ENCODE results near the gene DLG2. TPM values are rescaled to one million over a fixed set of nuclear protein-coding genes. Genes with fewer than 3 reads are reported as not detected.

DLG2 gene
- polyA plus RNA-seq, 6 donors from 2014 or later, result 0.93 to 2.4 (median 1.3) TPM

DNA sequence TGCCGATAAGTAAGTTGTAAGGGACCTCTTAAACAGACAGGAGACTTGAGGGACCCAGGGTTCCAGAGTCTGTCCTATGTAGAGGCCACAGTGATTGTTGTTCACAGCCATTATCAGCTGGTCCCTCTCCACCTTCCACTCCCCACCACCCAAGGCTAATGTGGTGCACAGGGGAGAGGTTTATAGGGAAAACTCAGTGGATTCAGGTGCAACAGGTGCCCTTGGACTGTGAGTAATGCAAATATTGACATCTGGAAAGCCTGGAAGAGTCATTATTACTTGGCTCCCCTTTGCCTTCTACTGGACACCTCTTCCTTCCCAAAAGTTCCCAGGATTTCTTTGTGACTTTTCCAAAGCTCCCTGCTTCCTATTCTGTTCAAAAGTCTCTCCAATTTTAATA, 1899.9 kb downstream of the DLG2 start:
- no peaks in the 10 kb centered on the region for H3K36me3 Mint-ChIP-seq

DNA sequence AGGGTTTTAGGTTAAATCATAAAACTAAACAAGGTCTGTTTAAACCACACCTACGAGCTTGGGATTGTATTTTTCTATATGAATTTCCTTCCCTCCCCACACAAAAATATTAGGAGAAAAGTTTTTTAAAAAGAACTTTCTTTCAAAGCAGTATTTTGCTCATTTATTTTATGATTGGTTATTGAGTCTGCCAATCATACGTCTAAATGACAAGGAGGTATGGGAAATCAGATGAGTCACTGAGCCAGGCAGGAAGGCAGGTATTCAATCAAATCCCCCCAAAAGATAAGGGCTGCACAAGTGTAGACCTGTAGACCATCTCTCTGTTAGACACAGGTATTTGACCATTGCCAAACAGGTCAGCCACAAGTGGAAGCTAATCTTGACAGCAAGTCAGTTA, 1900.8 kb downstream of the DLG2 start:
- no peaks in the 10 kb centered on the region for H3K36me3 Mint-ChIP-seq
- H3K9me3 Mint-ChIP-seq, result peaks cover 0 to 2% (median 0%) of the 10 kb centered on the region in 7 donors
- H3K4me3 Mint-ChIP-seq, result no peak overlapping the region
- peaks cover 2 to 37% (median 18%) of the 10 kb centered on the region in 3 donors for H3K27me3 Mint-ChIP-seq
- H3K27ac Mint-ChIP-seq, result peak overlapping the region in 1 of 6 donors; percentile 41
- peaks cover 5 to 18% (median 11%) of the 10 kb centered on the region in 3 donors for H3K4me1 Mint-ChIP-seq
- ATAC-seq (ENCODE audit: low read depth in 2 of 2) (no peak), DNase-seq (no peak)

More for the DNA sequence above, 1899.9 kb downstream of the DLG2 start:
- Mint-ChIP-seq H3K27me3 (peaks cover 3 to 37% (median 18%) of the 10 kb centered on the region in 3 donors), H3K4me1 (peaks cover 5 to 18% (median 11%) of the 10 kb centered on the region in 3 donors), H3K9me3 (peaks cover 0 to 4% (median 0%) of the 10 kb centered on the region in 7 donors), H3K4me3 (no peak overlapping the region), H3K27ac (no peak overlapping the region)
- DNase-seq (no peak), ATAC-seq (ENCODE audit: low read depth in 2 of 2) (no peak)

DNA sequence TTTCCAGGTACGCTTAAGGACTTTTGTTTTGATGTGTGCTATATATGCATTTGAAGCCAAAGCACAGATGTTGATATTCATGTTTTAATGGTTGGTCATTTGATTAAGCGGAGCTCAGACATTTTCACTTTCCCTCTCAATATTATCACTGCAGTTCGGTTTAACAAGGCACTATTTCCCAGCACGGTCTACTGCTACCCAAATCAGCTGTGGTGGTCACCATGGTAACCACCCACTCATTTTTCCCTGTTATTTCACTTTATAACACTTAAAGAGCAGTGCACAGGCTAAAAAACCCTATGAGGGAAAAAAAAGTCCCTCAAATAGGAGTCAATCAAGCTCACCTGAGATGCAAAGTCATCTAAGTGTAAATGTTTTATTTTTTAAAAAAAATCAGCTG, 1901.4 kb downstream of the DLG2 start:
- ATAC-seq (ENCODE audit: low read depth in 2 of 2), result peak; percentile 16 to 38
- Mint-ChIP-seq H3K4me1 (peaks cover 5 to 18% (median 11%) of the 10 kb centered on the region in 3 donors), H3K27ac (no peak overlapping the region), H3K4me3 (peak overlapping the region in 5 of 8 donors; percentile 15 to 87 (median 34)), H3K27me3 (peaks cover 0 to 36% (median 18%) of the 10 kb centered on the region in 3 donors), H3K9me3 (no peaks in the 10 kb centered on the region), H3K36me3 (no peaks in the 10 kb centered on the region)
- no peak for DNase-seq

DNA sequence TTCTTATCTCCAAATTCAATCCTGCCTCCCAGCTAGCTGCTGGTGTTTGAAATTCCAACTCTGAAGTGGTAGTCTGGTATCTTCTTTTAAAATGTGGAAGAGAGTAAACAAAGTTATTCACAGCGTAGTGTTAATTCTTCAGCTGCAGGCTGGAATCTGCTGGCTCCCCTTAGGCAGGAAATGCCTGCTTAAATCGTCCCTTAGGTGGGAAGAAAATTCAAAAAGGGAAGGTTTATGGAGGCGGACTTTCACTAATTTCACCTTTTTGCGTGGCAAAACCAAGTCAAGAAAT, 1901.9 kb downstream of the DLG2 start:
- ATAC-seq (ENCODE audit: low read depth in 2 of 2), result no peak
- no peak for DNase-seq
- Mint-ChIP-seq H3K27ac (peak overlapping the region in 2 of 6 donors; percentile 48 to 71), H3K4me3 (peak overlapping the region in 6 of 8 donors; percentile 15 to 87 (median 62)), H3K27me3 (peaks cover 0 to 33% (median 18%) of the 10 kb centered on the region in 3 donors), H3K4me1 (peaks cover 5 to 18% (median 11%) of the 10 kb centered on the region in 3 donors), H3K36me3 (no peaks in the 10 kb centered on the region), H3K9me3 (no peaks in the 10 kb centered on the region)

DNA sequence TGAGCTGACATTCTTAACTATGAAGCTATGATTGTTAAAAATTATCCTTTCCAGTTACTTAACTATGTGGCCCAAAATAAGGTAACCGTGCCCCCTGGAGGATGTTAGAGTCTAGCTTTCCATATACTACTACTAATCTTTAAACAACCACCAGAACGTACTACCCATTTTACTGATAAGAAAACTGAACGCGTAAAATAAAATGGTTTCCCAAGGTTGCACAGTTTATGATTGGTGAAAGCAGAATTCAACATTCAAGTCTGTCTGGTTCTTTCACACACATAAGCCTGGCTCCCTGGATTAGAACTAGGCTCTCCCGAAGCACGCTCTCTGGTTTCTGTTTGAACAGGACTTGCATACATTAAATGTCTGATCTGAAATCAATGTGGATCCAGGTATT, 1903.1 kb downstream of the DLG2 start:
- Mint-ChIP-seq H3K4me3 (peak overlapping the region; percentile 45 to 87 (median 78)), H3K9me3 (no peaks in the 10 kb centered on the region), H3K36me3 (no peaks in the 10 kb centered on the region), H3K4me1 (peaks cover 5 to 18% (median 11%) of the 10 kb centered on the region in 3 donors), H3K27me3 (peaks cover 0 to 33% (median 18%) of the 10 kb centered on the region in 3 donors), H3K27ac (peak overlapping the region in 1 of 6 donors; percentile 91)
- ATAC-seq (ENCODE audit: low read depth in 2 of 2) (peak; percentile 61 to 64), DNase-seq (peak; percentile 38)

DNA sequence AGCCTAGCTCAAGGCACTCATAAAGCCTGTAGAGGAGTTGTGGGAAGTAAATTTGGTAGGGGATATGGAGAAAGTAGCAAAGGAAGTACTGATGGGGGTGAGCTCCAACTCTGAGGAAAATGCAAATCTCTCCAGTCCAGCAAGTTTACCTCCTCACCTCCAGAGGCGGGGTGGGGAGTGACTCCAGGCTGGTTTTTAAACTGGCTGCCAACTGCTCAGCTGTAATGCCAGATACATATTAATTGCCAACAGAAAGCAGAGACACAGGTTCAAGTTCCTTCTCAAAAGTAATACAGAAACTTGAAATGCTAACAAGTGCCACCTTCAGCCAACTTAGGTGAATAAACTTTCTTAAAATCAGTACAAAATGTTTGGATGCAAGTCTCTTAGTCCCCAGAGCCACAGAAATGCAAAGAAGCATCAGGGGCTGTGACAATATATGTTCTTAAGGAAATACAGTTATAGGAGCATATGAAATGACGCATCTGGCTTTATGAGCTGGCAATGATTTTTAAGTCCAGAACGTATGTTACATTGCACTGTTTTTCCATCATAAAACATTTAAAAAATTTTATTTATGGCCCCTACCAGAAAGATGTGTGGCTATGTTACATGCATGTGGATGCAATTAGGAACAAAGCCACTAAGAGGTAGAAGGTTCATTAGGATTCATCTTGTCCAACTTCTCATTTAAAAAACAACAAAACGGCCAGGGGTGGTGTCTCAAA, 1904.6 kb downstream of the DLG2 start:
- ATAC-seq (ENCODE audit: low read depth in 2 of 2) (no peak), DNase-seq (no peak)
- no peaks in the 10 kb centered on the region for H3K36me3 Mint-ChIP-seq
- H3K4me3 Mint-ChIP-seq, result no peak overlapping the region
- H3K9me3 Mint-ChIP-seq, result no peaks in the 10 kb centered on the region
- H3K4me1 Mint-ChIP-seq, result peaks cover 5 to 18% (median 11%) of the 10 kb centered on the region in 3 donors
- peaks cover 0 to 26% (median 8%) of the 10 kb centered on the region in 3 donors for H3K27me3 Mint-ChIP-seq
- H3K27ac Mint-ChIP-seq, result no peak overlapping the region

DNA sequence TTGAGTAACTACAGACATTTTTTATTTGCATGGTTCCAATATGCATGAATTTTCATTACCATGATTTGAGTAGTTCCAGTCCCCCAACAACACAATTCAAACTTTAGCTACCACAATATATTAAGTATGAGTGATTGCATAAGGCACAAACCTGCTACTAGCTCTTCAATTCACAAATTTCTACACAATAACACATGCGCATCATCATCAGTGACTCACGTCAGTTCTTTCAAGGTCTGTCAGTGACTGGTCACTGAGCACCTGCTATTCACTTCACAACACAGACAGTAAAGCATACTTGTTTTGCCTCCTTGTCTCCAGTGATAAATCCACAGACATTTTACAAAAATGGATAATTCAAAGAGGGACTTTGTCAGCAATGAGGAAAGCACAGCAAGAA, 1905.9 kb downstream of the DLG2 start:
- no peaks in the 10 kb centered on the region for H3K36me3 Mint-ChIP-seq
- H3K4me3 Mint-ChIP-seq, result no peak overlapping the region
- no peak for ATAC-seq (ENCODE audit: low read depth in 2 of 2)
- no peak overlapping the region for H3K27ac Mint-ChIP-seq
- H3K27me3 Mint-ChIP-seq, result peaks cover 0 to 18% (median 8%) of the 10 kb centered on the region in 3 donors
- DNase-seq, result no peak
- H3K4me1 Mint-ChIP-seq, result peaks cover 5 to 18% (median 11%) of the 10 kb centered on the region in 3 donors
- H3K9me3 Mint-ChIP-seq, result no peaks in the 10 kb centered on the region

DNA sequence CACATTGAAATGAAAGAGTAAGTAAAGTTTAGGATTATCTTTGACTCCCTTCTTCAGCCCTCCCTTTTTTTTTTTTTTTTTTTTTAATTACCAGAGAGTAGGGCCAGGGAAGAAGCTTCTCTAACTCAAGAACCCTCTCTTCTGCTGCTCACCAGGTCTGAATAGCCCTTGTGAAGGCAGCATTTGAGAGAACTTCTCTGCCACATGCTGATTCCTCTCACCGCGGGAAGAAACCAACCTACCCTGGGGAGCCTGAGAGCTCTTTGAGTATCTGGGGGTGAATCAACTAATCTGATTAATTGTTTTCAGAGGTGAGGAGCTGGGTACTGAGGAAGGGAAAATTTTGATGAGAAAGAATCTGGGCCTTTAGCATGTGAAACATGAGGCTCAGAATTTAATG, 1906.5 kb downstream of the DLG2 start:
- Mint-ChIP-seq H3K27ac (no peak overlapping the region), H3K9me3 (no peaks in the 10 kb centered on the region), H3K36me3 (no peaks in the 10 kb centered on the region), H3K4me3 (no peak overlapping the region), H3K4me1 (peaks cover 5 to 16% (median 11%) of the 10 kb centered on the region in 3 donors), H3K27me3 (peaks cover 4 to 22% (median 8%) of the 10 kb centered on the region in 3 donors)
- no peak for DNase-seq
- ATAC-seq (ENCODE audit: low read depth in 2 of 2), result no peak

DNA sequence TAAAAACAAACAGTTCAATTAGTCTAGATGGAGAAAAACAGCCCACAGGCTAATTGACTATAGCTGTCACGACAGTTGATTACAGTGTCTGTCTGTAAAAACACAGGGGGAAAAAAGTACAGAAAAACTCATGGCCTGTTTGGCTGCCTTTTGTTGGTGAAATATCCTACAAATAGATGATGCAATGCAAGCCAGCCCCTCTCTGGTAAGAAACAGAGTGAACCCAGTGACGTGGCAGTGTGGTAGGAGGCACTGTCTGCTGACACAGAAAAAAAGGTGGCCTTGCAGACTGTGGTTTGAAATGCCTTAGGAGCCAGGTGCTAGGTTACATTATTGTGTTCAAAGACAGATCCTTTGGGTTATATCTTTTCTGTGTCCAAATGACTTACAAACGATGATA, 1909.6 kb downstream of the DLG2 start:
- Mint-ChIP-seq H3K27ac (no peak overlapping the region), H3K27me3 (peaks cover 0 to 14% (median 8%) of the 10 kb centered on the region in 3 donors), H3K36me3 (no peaks in the 10 kb centered on the region), H3K9me3 (no peaks in the 10 kb centered on the region), H3K4me3 (no peak overlapping the region), H3K4me1 (no peaks in the 10 kb centered on the region)
- ATAC-seq (ENCODE audit: low read depth in 2 of 2), result no peak
- DNase-seq, result no peak

DNA sequence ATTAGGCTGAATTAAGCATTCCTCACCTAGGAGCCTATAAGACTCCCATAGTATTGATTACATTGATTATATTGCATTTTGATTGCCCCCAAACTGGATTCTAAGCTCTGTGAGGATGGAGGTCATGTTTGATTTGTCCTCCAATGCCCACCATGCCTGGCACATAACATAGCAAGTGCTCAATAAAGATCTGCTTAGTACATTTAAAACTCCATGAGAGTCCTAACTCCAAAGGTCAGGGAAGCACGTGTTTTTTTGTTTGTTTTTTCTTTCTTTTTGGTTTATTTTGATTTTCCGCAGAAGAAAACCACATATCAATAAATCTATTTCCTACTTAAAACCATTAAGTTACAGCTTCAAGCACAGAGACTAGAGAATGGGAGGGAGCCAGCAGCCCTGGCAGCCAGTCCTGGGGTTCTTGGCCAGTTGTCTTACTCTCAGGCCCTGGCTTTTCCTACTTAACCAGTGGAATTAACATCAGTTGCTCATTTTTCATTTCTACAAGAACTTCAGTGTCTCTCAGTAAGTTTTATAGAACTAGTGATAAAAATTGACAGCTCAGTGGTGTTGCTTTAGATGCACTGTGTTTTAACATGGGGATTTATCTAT, 1911.1 kb downstream of the DLG2 start:
- ATAC-seq (ENCODE audit: low read depth in 2 of 2), result no peak
- Mint-ChIP-seq H3K4me3 (no peak overlapping the region), H3K9me3 (no peaks in the 10 kb centered on the region), H3K4me1 (no peaks in the 10 kb centered on the region), H3K27me3 (peaks cover 0 to 13% (median 8%) of the 10 kb centered on the region in 3 donors), H3K36me3 (no peaks in the 10 kb centered on the region), H3K27ac (no peak overlapping the region)
- DNase-seq, result no peak

DNA sequence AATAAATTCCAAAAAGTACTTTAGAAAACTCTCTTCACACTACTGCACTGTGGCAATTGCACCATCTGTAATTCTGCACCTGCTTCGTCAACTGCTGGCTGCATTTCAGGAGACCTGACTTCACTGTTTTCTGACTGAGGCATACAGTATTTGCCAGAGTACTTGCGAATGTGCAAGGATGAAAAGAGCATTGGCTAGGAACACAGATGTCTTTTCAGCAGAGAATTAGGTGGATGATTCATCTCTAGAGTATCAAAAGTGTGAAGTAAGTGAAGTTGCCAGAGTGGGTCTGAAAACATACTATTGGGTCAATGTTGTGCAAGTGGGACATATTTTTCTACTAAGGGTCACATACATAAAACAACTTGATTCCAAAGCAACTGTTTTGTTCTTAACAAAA, 1913.4 kb downstream of the DLG2 start:
- Mint-ChIP-seq H3K4me1 (no peaks in the 10 kb centered on the region), H3K27ac (no peak overlapping the region), H3K4me3 (no peak overlapping the region), H3K36me3 (no peaks in the 10 kb centered on the region), H3K27me3 (peaks cover 0 to 13% (median 12%) of the 10 kb centered on the region in 3 donors), H3K9me3 (no peaks in the 10 kb centered on the region)
- DNase-seq, result no peak
- no peak for ATAC-seq (ENCODE audit: low read depth in 2 of 2)

DNA sequence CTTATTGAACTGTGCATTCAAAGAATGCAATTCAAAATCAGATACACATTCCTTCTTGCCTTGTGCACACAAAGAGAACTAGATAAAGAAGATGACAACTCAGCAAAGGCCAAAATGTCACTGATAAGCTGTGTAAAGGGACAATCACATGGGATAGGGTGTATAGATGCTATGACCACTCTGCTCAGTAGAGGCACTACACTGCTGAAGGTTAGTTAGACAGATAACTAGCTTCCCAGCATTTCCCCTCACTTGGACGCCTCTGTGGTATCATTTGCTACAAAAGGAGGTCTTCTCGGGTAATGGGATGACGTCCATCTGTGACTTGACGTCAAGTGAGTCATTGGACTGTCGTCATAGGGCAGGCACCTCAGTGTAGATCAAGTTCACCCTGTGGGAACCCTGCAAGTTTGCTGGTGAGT, 1916.0 kb downstream of the DLG2 start:
- no peak overlapping the region for H3K4me3 Mint-ChIP-seq
- no peaks in the 10 kb centered on the region for H3K36me3 Mint-ChIP-seq
- H3K4me1 Mint-ChIP-seq, result no peaks in the 10 kb centered on the region
- ATAC-seq (ENCODE audit: low read depth in 2 of 2) (no peak), DNase-seq (no peak)
- H3K9me3 Mint-ChIP-seq, result no peaks in the 10 kb centered on the region
- peaks cover 0 to 13% (median 12%) of the 10 kb centered on the region in 3 donors for H3K27me3 Mint-ChIP-seq
- H3K27ac Mint-ChIP-seq, result no peak overlapping the region

DNA sequence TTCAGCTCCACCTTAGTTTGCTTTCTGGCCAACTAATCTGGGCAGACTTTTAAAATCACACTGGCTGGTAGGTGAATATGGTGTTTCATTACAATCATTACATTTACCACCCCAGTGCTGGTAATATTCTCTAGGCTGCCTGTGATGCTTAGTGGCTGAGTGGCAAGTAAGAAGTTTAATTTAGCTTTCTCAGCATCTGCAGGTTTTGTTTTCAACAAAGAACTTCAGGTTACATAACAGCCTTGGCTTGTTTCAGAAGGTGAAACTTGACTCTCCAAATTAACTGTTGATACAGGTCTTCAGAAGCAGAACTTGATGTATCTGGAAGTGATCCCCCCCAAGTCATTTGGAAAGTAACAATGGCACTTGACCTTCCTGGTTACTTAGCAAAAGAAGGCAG, 1917.7 kb downstream of the DLG2 start:
- H3K27ac Mint-ChIP-seq, result no peak overlapping the region
- no peak overlapping the region for H3K4me3 Mint-ChIP-seq
- DNase-seq (no peak), ATAC-seq (ENCODE audit: low read depth in 2 of 2) (no peak)
- H3K36me3 Mint-ChIP-seq, result no peaks in the 10 kb centered on the region
- peaks cover 0 to 5% (median 4%) of the 10 kb centered on the region in 3 donors for H3K27me3 Mint-ChIP-seq
- no peaks in the 10 kb centered on the region for H3K4me1 Mint-ChIP-seq
- H3K9me3 Mint-ChIP-seq, result no peaks in the 10 kb centered on the region

DNA sequence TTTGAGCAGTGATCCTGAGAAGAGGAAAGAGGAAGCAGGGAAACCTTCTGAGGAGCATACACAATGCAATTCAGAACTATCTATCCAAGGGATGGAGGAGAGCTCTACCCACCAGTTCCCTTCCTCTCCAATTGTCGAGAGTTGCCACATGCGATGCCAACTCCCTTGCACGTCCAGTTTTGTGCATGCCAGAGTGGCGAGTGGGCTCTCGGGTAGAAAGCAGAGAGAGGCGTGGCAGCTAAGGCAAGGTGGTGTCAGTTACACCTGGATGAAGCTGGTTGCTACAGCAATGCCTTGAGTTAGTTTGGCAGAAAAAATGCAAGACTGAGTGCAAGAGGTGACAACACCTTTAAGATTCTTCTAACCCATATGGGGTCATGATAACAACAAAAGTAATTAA, 1920.6 kb downstream of the DLG2 start:
- H3K4me3 Mint-ChIP-seq, result no peak overlapping the region
- no peaks in the 10 kb centered on the region for H3K9me3 Mint-ChIP-seq
- no peak for DNase-seq
- no peak for ATAC-seq (ENCODE audit: low read depth in 2 of 2)
- H3K27ac Mint-ChIP-seq, result no peak overlapping the region
- peaks cover 12 to 18% (median 13%) of the 10 kb centered on the region in 3 donors for H3K27me3 Mint-ChIP-seq
- H3K4me1 Mint-ChIP-seq, result no peaks in the 10 kb centered on the region
- no peaks in the 10 kb centered on the region for H3K36me3 Mint-ChIP-seq
